Measurements from ENCODE around the gene MOB1A.

DNA sequence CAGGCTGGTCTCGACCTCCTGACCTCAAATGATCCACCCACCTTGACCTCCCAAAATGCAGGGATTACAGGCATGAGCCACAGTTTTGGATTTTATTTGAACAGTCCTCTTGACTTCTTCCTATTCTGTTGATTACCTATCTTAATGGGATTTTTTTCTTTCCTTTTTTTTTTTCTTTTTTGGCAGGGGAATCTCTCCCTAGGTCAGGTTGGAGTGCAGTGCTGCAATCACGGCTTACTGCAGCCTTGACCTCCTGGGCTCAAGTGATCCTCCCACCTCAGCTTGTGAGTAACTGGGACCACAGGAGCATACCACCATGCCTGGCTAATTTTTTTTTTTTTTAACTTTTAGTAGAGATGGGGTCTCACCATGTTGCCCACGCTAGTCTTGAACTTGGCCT, 22.5 kb upstream of the MOB1A start:
- TF ChIP-seq CTCF (IDR thresholded peaks at IDR 0.05): no peak
- TF ChIP-seq POLR2A (IDR thresholded peaks at IDR 0.05): no peak

All from Peyer's patch (tissue), 4 donors.